Panc1 (cell line): ENCODE data around the gene GPC6.

Source experiments
- CTCF ChIP-seq: fragments of 450-650 bp; IDR thresholded peaks from 2 replicates; pipeline ENCODE4 v1.5.1; 2017; ENCODE audit warnings: mild to moderate bottlenecking
- POLR2AphosphoS5 ChIP-seq: IDR thresholded peaks from 2 replicates; pipeline ENCODE4 v1.6.1; 2012; ENCODE audit warnings: mild to moderate bottlenecking, low read depth, low read length, moderate library complexity
- REST ChIP-seq, 2 experiments: IDR thresholded peaks; 2 replicates each; pipeline ENCODE4 v1.6.1; 2011 to 2012; ENCODE audit warnings: low read depth in 2 of 2, control low read depth in 1 of 2, low read length in 1 of 2, mild to moderate bottlenecking in 1 of 2, moderate library complexity in 1 of 2; ENCODE audit not compliant: insufficient read depth in 1 of 2
- SIN3A ChIP-seq: IDR thresholded peaks from 2 replicates; pipeline ENCODE4 v1.6.1; 2012; ENCODE audit warnings: low read depth, mild to moderate bottlenecking, low read length, moderate library complexity, borderline replicate concordance; ENCODE audit not compliant: insufficient read depth
- TCF7L2 ChIP-seq: IDR thresholded peaks from 2 replicates; pipeline ENCODE4 v1.6.1; 2011; ENCODE audit warnings: mild to moderate bottlenecking, low read depth, low read length, inconsistent platforms

GRCh38 chr13:94318418-94318817, 1091.8 kb downstream of the GPC6 start:
- TF ChIP-seq POLR2AphosphoS5, result no peak
- no peak for TF ChIP-seq CTCF
- TF ChIP-seq REST (IDR thresholded peaks at IDR 0.05; ENCODE audit: insufficient read depth in 1 of 2, low read depth in 2 of 2, low read length in 1 of 2), result no peak
- TF ChIP-seq TCF7L2, result no peak
- no peak for TF ChIP-seq SIN3A
